Colonic mucosa (tissue), 4 donors: Measurements from ENCODE around the gene MCF2L. TPM values are rescaled to one million over a fixed set of nuclear protein-coding genes. Genes with fewer than 3 reads are reported as not detected.

Source experiments
- DNase-seq: peaks from one replicate; pipeline ENCODE4 v3.0.0-alpha.2; 2020
- H3K27ac ChIP-seq: fragments of 200-600 bp; one replicate; pipeline ENCODE4 v1.8.0; 2021
- H3K27me3 ChIP-seq: fragments of 200-600 bp; one replicate; pipeline ENCODE4 v1.8.0; 2021
- H3K36me3 ChIP-seq: fragments of 200-600 bp; one replicate; pipeline ENCODE4 v1.8.0; 2021
- H3K4me1 ChIP-seq: fragments of 200-600 bp; one replicate; pipeline ENCODE4 v1.8.0; 2021; ENCODE audit warnings: mild to moderate bottlenecking
- H3K4me3 ChIP-seq: fragments of 200-600 bp; one replicate; pipeline ENCODE4 v1.8.0; 2021
- H3K9ac ChIP-seq, 2 donors: one replicate each; pipeline ENCODE4 v1.7.0; 2013; ENCODE audit warnings: control low read depth in 2 of 2, low read depth in 2 of 2, low read length in 2 of 2
- H3K9me3 ChIP-seq: fragments of 200-600 bp; one replicate; pipeline ENCODE4 v1.8.0; 2021
- intact Hi-C: fragments of 100-400 bp; cut with DNase I; formaldehyde crosslinking; loops from one replicate; pipeline ENCODE4 v1.14.1; 2022
- total RNA-seq, 2 donors: library from RNA; stranded (reverse); fragmentation: NEBNext Ultra II Directional in 1 of 2; extraction: Animal tissue kit (Norgen Biotek cat#: 25700) in 1 of 2; gene quantifications; one replicate each; pipeline ENCODE4 v1.2.1, GENCODE V29; 2021
- TF ChIP-seq, protein P1 (sequence below): fragments of 200-600 bp; IDR thresholded peaks from one replicate; pipeline ENCODE4 v1.8.0; 2022; ENCODE audit warnings: antibody characterized with exemption, mild to moderate bottlenecking
- donor health status: healthy.
- donor health status: DM: no; HTN: no; CAD: no.
- donor health status: DM: no; HTN: no; CAD: no.

MCF2L gene
- total RNA-seq, 2 donors from 2014 or later: 45.0 to 88.3 TPM

DNA sequence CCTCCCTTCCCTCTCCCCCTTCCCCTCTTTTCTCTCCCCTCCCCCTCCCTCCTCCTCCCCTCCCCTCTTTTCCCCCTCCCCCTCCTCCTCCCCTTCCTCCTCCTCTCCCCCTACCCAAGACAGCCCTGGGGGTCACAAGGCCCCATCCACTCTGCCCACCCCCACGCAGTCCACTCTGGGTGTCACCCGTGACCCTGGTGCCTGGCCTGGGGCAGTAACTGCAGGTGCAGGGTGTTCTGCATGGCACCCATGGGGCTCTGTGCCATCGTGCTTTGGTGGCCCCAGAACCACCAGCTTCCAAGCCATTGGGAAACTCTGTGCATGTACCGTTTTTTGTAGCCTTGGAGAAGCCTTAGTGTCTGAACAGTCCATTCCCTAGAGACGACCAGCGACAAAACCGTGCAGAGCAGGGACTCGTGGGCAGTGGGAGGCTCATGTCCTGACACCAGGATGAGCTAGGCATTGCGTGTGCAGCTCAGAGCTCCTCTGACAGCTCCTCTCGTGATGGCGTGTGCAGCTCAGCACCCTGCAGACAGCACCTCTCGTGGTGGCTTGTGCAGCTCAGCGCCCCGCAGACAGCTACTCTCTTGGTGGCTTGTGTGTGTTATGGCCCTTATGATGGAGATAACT lies 92.9 kb downstream of the MCF2L start:
- Histone ChIP-seq H3K4me3 (no peak overlapping the region), H3K27ac (no peak overlapping the region), H3K9ac (no peak overlapping the region), H3K27me3 (no peaks in the 10 kb centered on the region), H3K4me1 (no peaks in the 10 kb centered on the region), H3K36me3 (no peaks in the 10 kb centered on the region), H3K9me3 (no peaks in the 10 kb centered on the region)
- intact Hi-C loops: no loop called here
- TF ChIP-seq, protein P1, sequence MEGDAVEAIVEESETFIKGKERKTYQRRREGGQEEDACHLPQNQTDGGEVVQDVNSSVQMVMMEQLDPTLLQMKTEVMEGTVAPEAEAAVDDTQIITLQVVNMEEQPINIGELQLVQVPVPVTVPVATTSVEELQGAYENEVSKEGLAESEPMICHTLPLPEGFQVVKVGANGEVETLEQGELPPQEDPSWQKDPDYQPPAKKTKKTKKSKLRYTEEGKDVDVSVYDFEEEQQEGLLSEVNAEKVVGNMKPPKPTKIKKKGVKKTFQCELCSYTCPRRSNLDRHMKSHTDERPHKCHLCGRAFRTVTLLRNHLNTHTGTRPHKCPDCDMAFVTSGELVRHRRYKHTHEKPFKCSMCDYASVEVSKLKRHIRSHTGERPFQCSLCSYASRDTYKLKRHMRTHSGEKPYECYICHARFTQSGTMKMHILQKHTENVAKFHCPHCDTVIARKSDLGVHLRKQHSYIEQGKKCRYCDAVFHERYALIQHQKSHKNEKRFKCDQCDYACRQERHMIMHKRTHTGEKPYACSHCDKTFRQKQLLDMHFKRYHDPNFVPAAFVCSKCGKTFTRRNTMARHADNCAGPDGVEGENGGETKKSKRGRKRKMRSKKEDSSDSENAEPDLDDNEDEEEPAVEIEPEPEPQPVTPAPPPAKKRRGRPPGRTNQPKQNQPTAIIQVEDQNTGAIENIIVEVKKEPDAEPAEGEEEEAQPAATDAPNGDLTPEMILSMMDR: no peak
- no peak for DNase-seq

DNA sequence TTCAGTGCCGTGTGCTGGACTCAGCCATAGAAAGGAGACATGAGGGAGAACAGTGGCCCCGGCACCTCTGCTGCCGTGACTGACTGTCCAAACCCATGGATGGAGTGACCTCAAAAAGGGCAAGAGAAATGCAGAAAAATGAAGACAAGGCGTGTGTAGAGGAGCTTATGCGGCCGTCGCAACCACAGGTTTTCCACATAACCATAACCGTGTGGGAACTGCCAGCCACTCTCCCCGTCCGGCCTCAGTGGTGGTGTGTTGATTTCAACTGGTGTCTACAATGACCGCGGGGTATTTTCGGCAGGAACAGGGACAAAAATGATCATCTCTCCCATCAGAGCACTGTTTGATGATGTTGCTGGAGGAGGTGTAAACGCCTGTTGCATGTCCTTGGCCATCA lies 93.7 kb downstream of the MCF2L start:
- Histone ChIP-seq H3K4me1 (no peaks in the 10 kb centered on the region), H3K27ac (no peak overlapping the region), H3K9me3 (no peaks in the 10 kb centered on the region), H3K27me3 (no peaks in the 10 kb centered on the region), H3K9ac (no peak overlapping the region), H3K4me3 (no peak overlapping the region), H3K36me3 (no peaks in the 10 kb centered on the region)
- intact Hi-C loops: no loop called here
- TF ChIP-seq, protein P1: no peak
- DNase-seq: no peak

DNA sequence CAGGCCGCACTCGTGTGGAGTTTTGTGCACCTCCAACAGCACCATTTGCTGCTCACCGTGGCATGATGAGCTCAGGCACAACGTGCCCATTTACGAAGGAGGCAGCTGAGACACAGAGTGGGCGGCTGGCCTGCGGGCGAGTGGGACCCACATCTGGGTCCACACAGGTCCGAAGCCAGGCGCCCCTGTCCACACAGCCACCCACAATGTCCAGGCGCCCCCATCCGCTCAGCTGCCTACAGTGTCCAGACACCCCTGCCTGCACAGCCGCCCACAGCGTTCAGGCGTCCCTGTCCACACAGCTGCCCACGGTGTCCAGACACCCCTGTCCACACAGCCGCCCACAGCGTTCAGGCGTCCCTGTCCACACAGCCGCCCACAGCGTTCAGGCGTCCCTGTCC lies 94.1 kb downstream of the MCF2L start:
- no peaks in the 10 kb centered on the region for H3K27me3 ChIP-seq
- no peaks in the 10 kb centered on the region for H3K36me3 ChIP-seq
- TF ChIP-seq, protein P1: no peak
- H3K4me3 ChIP-seq: no peak overlapping the region
- DNase-seq: no peak
- H3K9ac ChIP-seq: no peak overlapping the region
- H3K27ac ChIP-seq: no peak overlapping the region
- H3K4me1 ChIP-seq: no peaks in the 10 kb centered on the region
- H3K9me3 ChIP-seq: no peaks in the 10 kb centered on the region
- intact Hi-C loops: no loop called here

DNA sequence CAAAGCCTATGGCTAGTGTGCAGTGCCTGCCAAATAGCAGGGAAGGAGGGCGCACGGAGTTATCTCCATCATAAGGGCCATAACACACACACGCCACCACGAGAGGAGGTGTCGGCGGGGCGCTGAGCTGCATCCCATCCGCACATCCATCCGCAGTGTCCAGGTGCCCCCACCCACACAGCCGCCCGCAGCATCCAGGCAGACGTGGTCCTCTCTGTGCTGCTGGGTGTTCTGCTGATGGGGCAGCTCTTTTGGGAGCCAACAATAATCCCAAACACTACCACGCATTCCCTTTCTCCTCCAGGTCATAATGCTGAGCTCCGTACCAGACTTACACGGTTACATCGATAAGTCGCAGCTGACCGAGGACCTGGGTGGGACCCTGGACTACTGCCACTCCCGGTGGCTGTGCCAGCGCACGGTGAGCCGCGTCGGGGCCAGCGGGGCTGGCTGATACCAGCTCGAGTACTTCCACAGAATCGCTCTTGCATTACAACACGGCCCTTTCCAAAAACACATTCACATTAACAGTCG lies 95.1 kb downstream of the MCF2L start:
- no peak overlapping the region for H3K9ac ChIP-seq
- intact Hi-C loops: no loop called here
- H3K9me3 ChIP-seq: no peaks in the 10 kb centered on the region
- H3K36me3 ChIP-seq: no peaks in the 10 kb centered on the region
- no peaks in the 10 kb centered on the region for H3K27me3 ChIP-seq
- H3K4me1 ChIP-seq: no peaks in the 10 kb centered on the region
- TF ChIP-seq, protein P1: no peak
- no peak overlapping the region for H3K27ac ChIP-seq
- H3K4me3 ChIP-seq: no peak overlapping the region
- DNase-seq: no peak

DNA sequence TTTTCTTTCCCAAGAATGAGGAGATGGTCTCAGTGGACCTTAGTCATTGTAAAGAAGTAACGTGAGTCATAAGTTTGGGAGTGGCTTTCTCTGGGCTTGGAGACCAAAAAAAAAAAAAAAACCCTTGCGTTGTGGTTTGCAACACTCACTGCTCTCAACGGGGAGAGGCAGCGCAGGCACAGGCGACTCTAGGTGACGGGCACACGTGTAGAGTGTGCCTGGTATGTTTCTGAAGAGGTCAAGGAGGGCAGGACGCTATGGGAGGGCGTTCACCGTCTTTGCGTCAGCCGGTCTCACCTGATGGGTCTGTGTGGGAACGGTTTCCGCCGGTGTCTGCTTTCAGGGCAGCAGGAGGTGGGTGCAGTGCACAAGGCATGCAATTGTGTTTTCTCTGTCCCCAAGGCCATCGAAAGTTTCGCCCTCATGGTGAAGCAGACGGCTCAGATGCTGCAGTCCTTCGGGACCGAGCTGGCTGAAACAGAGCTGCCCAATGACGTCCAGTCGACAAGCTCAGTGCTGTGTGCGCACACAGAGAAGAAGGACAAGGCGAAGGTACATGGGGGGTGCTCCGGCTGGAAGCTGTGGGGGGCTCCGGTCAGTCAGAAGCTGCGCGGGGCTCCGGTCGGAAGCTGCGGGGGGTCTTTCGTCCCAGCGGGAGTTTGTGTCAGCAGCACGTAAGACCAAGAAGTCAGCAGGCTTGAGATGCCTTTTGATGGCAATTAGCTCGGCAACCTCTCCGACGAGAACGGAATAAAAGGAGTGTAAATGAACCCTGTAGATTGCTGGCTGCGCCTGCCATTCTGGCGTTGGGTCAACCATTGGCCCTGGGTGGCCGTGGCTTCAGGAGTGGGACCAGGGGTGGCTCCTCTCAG lies 95.8 kb downstream of the MCF2L start:
- intact Hi-C loops: no loop called here
- no peaks in the 10 kb centered on the region for H3K27me3 ChIP-seq
- no peak overlapping the region for H3K9ac ChIP-seq
- H3K36me3 ChIP-seq: no peaks in the 10 kb centered on the region
- TF ChIP-seq, protein P1: no peak
- no peak overlapping the region for H3K27ac ChIP-seq
- H3K4me1 ChIP-seq: no peaks in the 10 kb centered on the region
- H3K9me3 ChIP-seq: no peaks in the 10 kb centered on the region
- no peak for DNase-seq
- no peak overlapping the region for H3K4me3 ChIP-seq
